Posterior vena cava (tissue), 2 donors: ENCODE measurements around the gene FAM98B. TPM values are rescaled to one million over a fixed set of nuclear protein-coding genes. Genes with fewer than 3 reads are reported as not detected.
"Not testable (repeated sequence)": the region's sequence is repeated elsewhere in the genome, so short reads cannot be mapped to it uniquely, and the experiment has no call there.

Experiments used
- DNase-seq: peaks from one replicate; pipeline ENCODE4 v3.0.0-alpha.2; 2020; ENCODE audit warnings: low spot score
- intact Hi-C, 2 donors: fragments of 100-400 bp; cut with DNase I; formaldehyde crosslinking; loops; one replicate each; pipeline versions ENCODE4 v1.14.1 to v1.14.2; 2022 to 2023
- long read RNA-seq, 2 donors: library from polyadenylated mRNA; unstranded; transcript quantifications; one replicate each; pipeline ENCODE4 v2.0.0, GENCODE V29; 2020 to 2021
- total RNA-seq, 2 donors: library from RNA; stranded (reverse); fragmentation: NEBNext Ultra II Directional; extraction: Animal tissue kit (Norgen Biotek cat#: 25700); gene quantifications; one replicate each; pipeline ENCODE4 v1.2.1, GENCODE V29; 2021
- donor health status: DM: yes; HTN: yes; CAD: no.
- donor health status: DM: yes; HTN: yes; CAD: no.

FAM98B gene
- 10 to 100 TPM; 20.7 to 33.4 TPM for total RNA-seq
- long read RNA-seq, donor 1, partial matches to known transcripts = 0 of 3 reads
- long read RNA-seq, donor 1, other reads (novel, unspliced or antisense) = 3 of 3 reads
- long read RNA-seq, donor 2, partial matches to known transcripts = 0 of 2 reads
- long read RNA-seq, donor 2, other reads (novel, unspliced or antisense) = 2 of 2 reads

- peak; percentile 96 for DNase-seq
- intact Hi-C loops = no loop called here
These were observed at the start of gene FAM98B for GRCh38 chr15:38453971-38454695. FAM98B (plus strand) TSS chr15:38454127; CDS start chr15:38454162, 35 bp downstream.

GRCh38 chr15:38406436-38406835 lies 47.5 kb upstream of the FAM98B start:
- intact Hi-C loops = no loop called here
- no peak for DNase-seq

GRCh38 chr15:38408576-38408975 lies 45.4 kb upstream of the FAM98B start:
- no peak for DNase-seq
- intact Hi-C loops = no loop called here

- intact Hi-C loops = no loop called here
These were observed 42.0 kb upstream of the FAM98B start for GRCh38 chr15:38411902-38412301.

GRCh38 chr15:38412466-38412865 lies 41.5 kb upstream of the FAM98B start:
- DNase-seq = no peak
- intact Hi-C loops = no loop called here

More at GRCh38 chr15:38411902-38412301, 42.0 kb upstream of the FAM98B start:
- DNase-seq = no peak

GRCh38 chr15:38414357-38414756 lies 39.6 kb upstream of the FAM98B start:
- peak; percentile 82 for DNase-seq

GRCh38 chr15:38421069-38421690 lies 32.7 kb upstream of the FAM98B start:
- intact Hi-C loops = no loop called here
- DNase-seq = no peak

More at GRCh38 chr15:38414357-38414756, 39.6 kb upstream of the FAM98B start:
- intact Hi-C loops = no loop called here

GRCh38 chr15:38424101-38424552 lies 29.8 kb upstream of the FAM98B start:
- no peak for DNase-seq
- intact Hi-C loops = no loop called here

- intact Hi-C loops = no loop called here
- DNase-seq = no peak
These were observed 28.7 kb upstream of the FAM98B start for GRCh38 chr15:38425269-38425668.

- intact Hi-C loops = no loop called here
- DNase-seq = no peak
These were observed 26.5 kb upstream of the FAM98B start for GRCh38 chr15:38427380-38427779.

- intact Hi-C loops = no loop called here
- DNase-seq = no peak
These were observed 23.7 kb upstream of the FAM98B start for GRCh38 chr15:38430106-38430760.

GRCh38 chr15:38436993-38437392 lies 16.9 kb upstream of the FAM98B start:
- intact Hi-C loops = no loop called here

GRCh38 chr15:38437603-38438002 lies 16.3 kb upstream of the FAM98B start:
- intact Hi-C loops, DNase-seq: not testable (repeated sequence)

More at GRCh38 chr15:38436993-38437392, 16.9 kb upstream of the FAM98B start:
- no peak for DNase-seq

GRCh38 chr15:38438031-38438986 lies 15.6 kb upstream of the FAM98B start:
- intact Hi-C loops = no loop called here

GRCh38 chr15:38440353-38441129 lies 13.4 kb upstream of the FAM98B start:
- no peak for DNase-seq
- intact Hi-C loops = loop anchor here (5.0 to 10.0 kb wide), 2 partner anchors 244 to 252 kb away; no protein-coding TSS in a partner anchor

More at GRCh38 chr15:38438031-38438986, 15.6 kb upstream of the FAM98B start:
- no peak for DNase-seq

GRCh38 chr15:38441130-38441519 lies 12.8 kb upstream of the FAM98B start:
- intact Hi-C loops = loop anchor here (5.0 to 10.0 kb wide), 2 partner anchors 244 to 251 kb away; no protein-coding TSS in a partner anchor
- no peak for DNase-seq

- intact Hi-C loops = no loop called here
- DNase-seq = no peak
These were observed 766 bp downstream of the FAM98B start for GRCh38 chr15:38454696-38455090.

GRCh38 chr15:38455092-38455491 lies 1.2 kb downstream of the FAM98B start:
- DNase-seq = no peak
- intact Hi-C loops = no loop called here
